ENCODE data around the gene PPP1R9B. TPM values are rescaled to one million over a fixed set of nuclear protein-coding genes. Genes with fewer than 3 reads are reported as not detected.

The PPP1R9B gene
- total and polyA plus RNA-seq, 2 of the 8 experiments (the other 6 are each of a cell fraction or from before 2014, with no cell fraction given): 5.2 to 13.1 TPM

DNA sequence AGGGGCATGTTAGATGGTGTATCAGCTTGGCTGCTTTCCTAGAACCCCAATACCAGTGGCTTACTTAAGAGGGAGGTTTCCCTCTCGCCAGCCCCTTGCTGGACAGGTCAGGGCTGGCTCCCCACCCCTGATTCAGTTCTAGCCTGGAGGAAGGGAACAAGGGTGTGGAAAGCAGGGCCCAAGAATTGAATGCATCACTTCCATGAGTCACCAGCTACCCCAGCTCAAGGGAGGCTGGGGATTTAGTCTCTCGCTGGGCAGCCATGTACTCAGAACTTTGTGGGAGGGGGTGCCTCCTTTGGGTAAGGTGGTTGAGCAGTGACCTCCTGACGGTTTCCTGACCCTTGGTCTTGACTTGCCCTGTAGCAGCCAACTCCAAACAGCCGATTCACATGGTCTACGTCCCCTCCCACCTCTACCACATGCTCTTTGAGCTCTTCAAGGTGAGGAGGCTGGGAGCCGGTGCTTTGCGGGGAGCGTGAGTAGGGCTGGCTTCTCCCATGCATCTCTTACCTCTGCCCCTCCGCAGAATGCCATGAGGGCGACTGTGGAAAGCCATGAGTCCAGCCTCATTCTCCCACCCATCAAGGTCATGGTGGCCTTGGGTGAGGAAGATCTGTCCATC, 42.6 kb downstream of the PPP1R9B start:
- no peaks in the 10 kb centered on the region for H3K27me3 ChIP-seq (replicated peaks in 1 of 4; ENCODE audit: control insufficient read depth in 3 of 4, extremely low read depth in 1 of 4, insufficient read depth in 3 of 4, low read length in 3 of 4)
- H3K79me1 ChIP-seq (ENCODE audit: low read depth, low read length): no peaks in the 10 kb centered on the region; the same call in 1 of the 2 replicates
- H3K36me3 ChIP-seq (ENCODE audit: control insufficient read depth in 2 of 4, insufficient read depth in 4 of 4, low read length in 3 of 4): no peaks in the 10 kb centered on the region; a peak in 2 of 8 replicates
- 91% methylated on average over 10 of the region's 10 CpGs; no CpG with 5 or more reads in 1 of the 2 experiments for WGBS, 2 experiments (ENCODE audit: extremely low coverage in 1 of 2, insufficient coverage in 1 of 2, insufficient read length in 1 of 2, insufficient replicate concordance in 2 of 2, low coverage in 1 of 2, low lambda C conversion rate in 2 of 2, missing lambda C conversion rate in 1 of 2)
- H4K8ac ChIP-seq (ENCODE audit: extremely low read depth, insufficient read depth, low read length): no peak overlapping the region
- no peaks in the 10 kb centered on the region for H3K23me2 ChIP-seq (ENCODE audit: low read depth, low read length)
- H3K9me3 ChIP-seq (ENCODE audit: insufficient read depth in 2 of 2, low read depth in 1 of 2, low read length in 1 of 2): no peaks in the 10 kb centered on the region
- H4K91ac ChIP-seq (replicated peaks; ENCODE audit: insufficient read length, low read length): peak overlapping the region; percentile 40
- H2BK120ac ChIP-seq (replicated peaks; ENCODE audit: low read depth, low read length): no peak overlapping the region
- no peak overlapping the region for H3K14ac ChIP-seq (ENCODE audit: insufficient read length)
- no peak overlapping the region for H2AK5ac ChIP-seq (ENCODE audit: low read depth, low read length)
- no peak overlapping the region for H4K5ac ChIP-seq (ENCODE audit: insufficient read length, low read depth, low read length)
- H3K9ac ChIP-seq (replicated peaks in 1 of 4; ENCODE audit: extremely low read depth in 1 of 4, low read depth in 3 of 4, low read length in 3 of 4): no peak overlapping the region
- H3K18ac ChIP-seq (ENCODE audit: extremely low read depth, low read length): no peak overlapping the region
- no peaks in the 10 kb centered on the region for H3K79me2 ChIP-seq (ENCODE audit: control insufficient read depth in 1 of 2, insufficient read depth in 2 of 2, low read length in 2 of 2)
- H3K4me3 ChIP-seq (ENCODE audit: extremely low read depth in 1 of 4, insufficient read depth in 2 of 4, low read depth in 3 of 4, low read length in 4 of 4): no peak overlapping the region
- H2AFZ ChIP-seq (ENCODE audit: low read length): no peak overlapping the region
- DNase-seq (ENCODE audit: low read depth in 1 of 2, low spot score in 2 of 2) (no peak), FAIRE-seq (no peak)
- CTCF ChIA-PET (ENCODE audit: partially characterized antibody): interaction anchor here (1.2 to 23.0 kb wide), 5 partner anchors 11 to 62 kb away, joined by 3 to 412 read pairs (median 6); partner anchors contain the start of gene PDK2
- no peak overlapping the region for H3K4ac ChIP-seq (replicated peaks; ENCODE audit: insufficient read length, low read depth, low read length)
- no peak overlapping the region for H2BK5ac ChIP-seq (ENCODE audit: low read depth, low read length)
- no peak overlapping the region for H2BK12ac ChIP-seq (ENCODE audit: low read depth, low read length)
- no peak overlapping the region for H3K23ac ChIP-seq (ENCODE audit: insufficient read length)
- no peak overlapping the region for H3K27ac ChIP-seq (ENCODE audit: low read depth, low read length)
- H2BK20ac ChIP-seq (ENCODE audit: low read length): no peak overlapping the region
- H3K4me1 ChIP-seq (replicated peaks in 1 of 4; ENCODE audit: control insufficient read depth in 3 of 4, insufficient read depth in 4 of 4, low read length in 3 of 4): peaks cover 0 to 4% (median 2%) of the 10 kb centered on the region in 4 experiments; a peak in 1 of 7 replicates
- peaks cover 2% of the 10 kb centered on the region in 2 experiments for H4K20me1 ChIP-seq (replicated peaks in 1 of 2; ENCODE audit: control insufficient read depth in 1 of 2, insufficient read depth in 2 of 2, low read length in 2 of 2)
- H3K4me2 ChIP-seq (ENCODE audit: insufficient read depth in 1 of 2, low read depth in 2 of 2, low read length in 2 of 2): no peak overlapping the region
- no peak overlapping the region for H3K56ac ChIP-seq (replicated peaks; ENCODE audit: insufficient read length, low read depth, low read length)
- POLR2A ChIA-PET (ENCODE audit: partially characterized antibody): no interaction called here
- no peak overlapping the region for H2BK15ac ChIP-seq (ENCODE audit: low read length)
- TF ChIP-seq CHD1 (IDR thresholded peaks at IDR 0.05; ENCODE audit: low read depth, low read length) (no peak), ZNF274 (IDR thresholded peaks at IDR 0.05; ENCODE audit: borderline replicate concordance, extremely low read depth, low read length) (no peak), BCL11A (IDR thresholded peaks at IDR 0.05; ENCODE audit: low read depth in 2 of 2, low read length in 2 of 2) (no peak), YY1 (IDR thresholded peaks at IDR 0.05; ENCODE audit: low read depth, low read length) (no peak), CEBPB (IDR thresholded peaks at IDR 0.05; ENCODE audit: low read depth, low read length) (no peak), CBX8 (IDR thresholded peaks at IDR 0.05; ENCODE audit: borderline replicate concordance, low read depth, low read length) (no peak), MAFK (IDR thresholded peaks at IDR 0.05; ENCODE audit: low read depth, low read length) (no peak), SP4 (IDR thresholded peaks at IDR 0.05; ENCODE audit: low read length) (no peak), TBP (IDR thresholded peaks at IDR 0.05; ENCODE audit: low read depth, low read length) (no peak), NRF1 (IDR thresholded peaks at IDR 0.05; ENCODE audit: low read depth, low read length) (no peak), SUZ12 (IDR thresholded peaks at IDR 0.05; ENCODE audit: low read length) (no peak), KDM1A (IDR thresholded peaks at IDR 0.05; ENCODE audit: borderline replicate concordance, low read length) (no peak), CTBP2 (IDR thresholded peaks at IDR 0.05; ENCODE audit: borderline replicate concordance, insufficient read depth, insufficient read length, low read length) (no peak)
- TF ChIP-seq, protein P1, sequence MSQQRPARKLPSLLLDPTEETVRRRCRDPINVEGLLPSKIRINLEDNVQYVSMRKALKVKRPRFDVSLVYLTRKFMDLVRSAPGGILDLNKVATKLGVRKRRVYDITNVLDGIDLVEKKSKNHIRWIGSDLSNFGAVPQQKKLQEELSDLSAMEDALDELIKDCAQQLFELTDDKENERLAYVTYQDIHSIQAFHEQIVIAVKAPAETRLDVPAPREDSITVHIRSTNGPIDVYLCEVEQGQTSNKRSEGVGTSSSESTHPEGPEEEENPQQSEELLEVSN (IDR thresholded peaks at IDR 0.05): no peak
